Measurements from ENCODE around the gene ADGRL2.
"Not testable (repeated sequence)": the region's sequence is repeated elsewhere in the genome, so short reads cannot be mapped to it uniquely, and the experiment has no call there.

The ADGRL2 gene

GRCh38 chr1:81850031-81850430 is 49.3 kb downstream of the ADGRL2 start:
- FAIRE-seq: no peak

DNA sequence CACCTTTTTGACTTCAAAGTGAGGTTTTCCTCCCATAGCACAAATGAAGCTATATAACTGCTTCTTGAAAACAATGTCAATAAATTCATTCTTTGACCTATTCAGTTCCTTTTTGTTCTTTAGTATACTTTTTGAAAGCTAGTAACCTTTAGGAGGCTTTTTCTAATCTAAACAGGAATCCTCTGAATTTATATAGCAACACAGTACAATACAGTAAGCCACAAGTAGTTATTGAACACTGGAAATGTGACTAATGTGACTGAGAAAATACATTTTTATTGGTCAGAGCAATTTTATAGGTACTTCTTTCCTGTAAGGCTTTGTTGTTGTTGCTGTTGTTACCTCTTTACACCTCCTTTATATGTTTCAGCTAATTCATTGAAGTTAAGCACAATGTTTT is 49.8 kb downstream of the ADGRL2 start:
- FAIRE-seq: no peak

DNA sequence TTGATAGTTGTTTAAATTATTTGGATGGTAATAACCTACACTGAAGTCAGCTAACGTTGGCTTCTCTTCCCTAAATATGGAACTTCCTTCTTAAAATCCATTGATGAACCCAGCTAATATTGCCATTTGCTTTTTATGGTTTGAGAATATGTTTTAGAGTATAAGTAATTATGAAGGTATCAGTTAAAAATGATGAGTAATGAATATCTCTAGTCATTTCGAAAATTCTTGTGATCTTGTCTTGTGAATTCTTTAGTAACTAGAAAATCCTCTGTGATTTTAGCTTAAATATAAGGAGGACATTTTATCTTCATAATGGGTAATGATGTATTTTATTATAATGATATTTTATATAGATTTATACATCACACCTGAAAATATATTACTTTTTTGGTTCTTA is 50.5 kb downstream of the ADGRL2 start:
- FAIRE-seq: no peak

DNA sequence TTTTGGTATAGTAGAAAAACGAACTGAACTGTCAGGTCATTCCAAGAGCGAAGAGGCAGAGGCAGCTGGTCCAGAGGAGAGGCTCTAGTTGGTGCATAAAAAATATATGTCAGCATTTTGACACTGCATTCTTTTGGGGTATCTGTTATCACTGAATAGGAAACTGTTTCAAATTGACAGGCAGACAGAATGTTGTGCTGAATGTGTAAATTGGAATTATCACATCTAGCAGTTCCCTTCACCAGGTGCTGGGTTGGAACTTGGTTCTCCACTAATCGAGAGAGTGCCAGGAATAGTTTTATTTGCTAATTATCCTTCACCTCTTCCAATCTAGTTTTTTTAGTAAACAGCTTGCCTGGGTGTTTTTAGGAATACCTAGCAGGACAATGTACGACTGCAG is 52.2 kb downstream of the ADGRL2 start:
- no peak for FAIRE-seq

DNA sequence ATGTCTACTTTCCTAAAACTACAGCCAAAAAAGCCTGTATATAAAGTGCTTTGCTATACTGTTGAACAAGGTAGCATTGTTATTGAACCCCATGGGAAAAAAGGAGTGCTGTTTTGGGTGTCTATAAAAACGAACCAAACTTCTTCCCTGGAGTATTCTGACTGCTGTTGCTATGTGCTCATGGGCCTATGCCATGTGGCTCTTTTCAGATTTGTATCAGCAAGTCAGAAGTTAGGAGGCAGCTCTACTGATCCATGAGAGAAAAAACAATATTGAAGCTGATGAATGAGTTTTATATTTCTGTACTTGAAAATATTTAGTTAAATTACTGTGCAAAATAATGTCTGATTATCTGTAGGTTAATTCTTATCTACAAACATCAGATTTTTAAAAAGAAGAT is 66.5 kb downstream of the ADGRL2 start:
- peak; percentile 54 for FAIRE-seq

GRCh38 chr1:81869307-81869706 is 68.6 kb downstream of the ADGRL2 start:
- FAIRE-seq: no peak

- not testable (repeated sequence) for FAIRE-seq
These were observed 70.4 kb downstream of the ADGRL2 start for GRCh38 chr1:81871091-81871490.

DNA sequence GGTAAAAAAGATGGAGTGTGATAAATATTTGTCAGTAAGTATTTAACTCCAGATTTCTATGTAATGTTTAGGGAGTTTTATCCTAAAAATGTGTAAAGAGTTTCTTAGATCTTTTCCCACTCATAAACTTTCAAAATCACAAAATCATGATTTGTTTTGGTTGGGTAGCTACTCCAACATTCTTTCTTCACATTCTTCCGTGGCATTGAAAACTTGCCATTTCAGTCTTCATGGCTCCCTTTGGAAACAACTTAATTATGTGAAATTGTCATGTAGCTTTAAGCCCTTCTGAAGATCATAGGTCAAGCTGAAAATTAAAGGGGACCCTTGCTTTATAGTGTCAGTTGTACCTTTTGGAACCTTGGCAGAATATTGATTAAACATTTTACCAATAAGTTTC is 73.2 kb downstream of the ADGRL2 start:
- no peak for FAIRE-seq

DNA sequence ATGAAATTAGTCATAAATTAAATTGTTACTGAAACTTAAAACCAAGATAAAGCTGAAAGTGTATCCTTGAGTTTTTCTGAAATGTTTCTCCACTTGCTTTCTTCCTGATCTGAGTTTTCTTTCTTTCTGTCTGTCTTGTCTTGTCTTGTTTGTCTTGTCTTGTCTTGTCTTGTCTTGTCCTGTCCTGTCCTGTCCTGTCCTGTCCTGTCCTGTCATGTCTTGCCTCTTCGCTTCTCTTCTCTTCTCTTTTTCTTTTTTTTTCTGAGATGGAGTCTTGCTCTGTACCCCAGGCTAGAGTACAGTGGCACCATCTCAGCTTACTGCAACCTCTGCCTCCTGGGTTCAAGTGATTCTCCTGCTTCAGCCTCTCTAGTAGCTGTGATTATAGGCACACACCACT is 73.7 kb downstream of the ADGRL2 start:
- no peak for FAIRE-seq

GRCh38 chr1:81874940-81875339 is 74.2 kb downstream of the ADGRL2 start:
- FAIRE-seq: no peak

DNA sequence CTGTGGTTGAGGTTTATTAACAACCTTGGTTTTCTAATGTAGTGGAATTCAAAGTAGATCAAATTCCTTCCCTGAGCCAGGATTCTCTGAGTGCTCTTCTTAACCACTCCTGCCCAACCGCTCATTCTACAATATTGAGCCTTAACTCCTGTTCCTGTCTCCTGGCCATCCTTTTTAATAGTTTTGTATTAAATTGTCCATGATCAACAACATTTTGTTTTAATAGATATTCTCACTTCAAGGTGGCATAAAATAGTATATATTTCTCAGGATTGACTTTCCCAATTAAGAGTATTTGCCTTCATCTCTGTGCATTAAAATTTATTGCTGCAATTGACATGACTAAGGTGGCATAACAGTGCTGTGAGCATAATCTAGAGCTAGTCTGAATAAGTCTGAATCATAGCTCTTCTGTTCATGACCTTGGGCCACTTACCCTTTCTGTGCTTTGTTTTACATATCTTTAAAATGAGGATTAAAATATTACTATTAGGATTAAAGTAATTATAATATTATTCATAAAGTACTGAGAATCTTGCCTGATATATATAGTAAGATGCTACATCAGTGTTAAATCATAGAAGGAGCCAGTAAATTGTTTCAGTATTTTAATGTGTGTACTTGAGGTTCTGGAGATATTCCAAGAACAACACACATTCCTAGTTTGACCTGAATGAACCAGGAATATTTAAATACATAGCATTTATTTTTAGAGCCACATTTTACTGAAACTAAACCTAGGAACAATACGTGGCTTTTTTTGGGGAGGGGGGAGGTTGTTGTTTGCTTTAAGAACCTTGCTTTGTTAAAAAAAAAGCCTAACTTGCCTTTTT is 76.4 kb downstream of the ADGRL2 start:
- no peak for FAIRE-seq

- FAIRE-seq: no peak
These were observed 77.2 kb downstream of the ADGRL2 start for GRCh38 chr1:81877940-81878339.

DNA sequence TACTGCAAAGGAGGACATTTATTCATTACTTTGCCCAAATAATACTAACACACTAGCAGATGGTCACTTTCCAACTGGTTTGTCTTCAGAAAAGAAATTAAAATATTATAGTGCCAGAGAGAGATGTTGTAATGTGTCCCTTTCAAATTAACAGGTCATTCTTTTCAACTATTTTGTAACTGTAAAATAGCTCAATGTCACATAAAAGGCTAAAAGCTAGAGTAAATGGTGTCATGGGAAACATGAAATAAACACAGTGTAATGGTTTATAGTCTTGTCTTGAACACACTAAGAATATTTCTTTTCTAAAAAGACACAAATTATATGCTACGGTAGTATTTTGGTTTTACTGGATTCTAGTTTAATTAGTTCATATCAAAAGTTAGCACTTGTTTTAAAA is 77.8 kb downstream of the ADGRL2 start:
- no peak for FAIRE-seq

DNA sequence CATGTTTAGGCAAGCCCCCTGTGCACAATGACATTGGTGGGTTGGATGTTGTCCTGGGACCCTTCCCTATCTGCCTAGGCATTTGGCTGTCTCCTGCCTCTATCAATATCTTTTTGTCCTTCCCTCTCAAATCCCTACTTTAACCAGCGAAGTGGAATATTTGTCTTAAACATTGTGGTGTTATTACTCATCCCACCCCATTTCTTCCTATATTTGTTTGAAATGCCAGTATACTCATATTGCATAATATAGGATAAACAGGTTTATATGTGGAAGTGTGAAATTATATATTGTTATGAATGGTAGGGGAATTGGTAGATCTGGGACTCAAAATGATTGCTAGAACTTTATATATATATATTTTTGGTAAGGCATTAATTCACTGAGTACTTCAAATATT is 80.0 kb downstream of the ADGRL2 start:
- no peak for FAIRE-seq

GRCh38 chr1:81885291-81885690 is 84.6 kb downstream of the ADGRL2 start:
- FAIRE-seq: no peak

- FAIRE-seq: not testable (repeated sequence)
These were observed 85.6 kb downstream of the ADGRL2 start for GRCh38 chr1:81886292-81886691.

- FAIRE-seq: no peak
These were observed 86.8 kb downstream of the ADGRL2 start for GRCh38 chr1:81887421-81888144.

DNA sequence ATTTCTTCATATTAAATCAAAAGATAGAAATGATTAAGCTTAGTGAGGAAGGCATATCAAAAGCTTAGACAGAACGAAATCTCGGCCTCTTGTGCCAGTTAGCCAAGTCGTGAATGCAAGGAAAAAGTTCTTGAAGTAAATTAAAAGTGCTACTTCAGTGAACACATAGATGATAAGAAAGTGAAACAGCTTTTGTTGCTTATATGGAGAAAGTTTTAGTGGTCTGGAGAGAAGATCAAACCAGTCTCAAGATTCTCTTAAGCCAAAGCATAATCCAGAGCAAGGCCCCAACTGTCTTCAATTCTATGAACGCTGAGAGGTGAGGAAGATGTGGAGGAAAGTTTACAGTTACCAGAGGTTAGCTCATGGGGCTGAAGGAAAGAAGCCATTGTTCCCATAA is 88.4 kb downstream of the ADGRL2 start:
- no peak for FAIRE-seq

GRCh38 chr1:81894867-81895266 is 94.1 kb downstream of the ADGRL2 start:
- no peak for FAIRE-seq

DNA sequence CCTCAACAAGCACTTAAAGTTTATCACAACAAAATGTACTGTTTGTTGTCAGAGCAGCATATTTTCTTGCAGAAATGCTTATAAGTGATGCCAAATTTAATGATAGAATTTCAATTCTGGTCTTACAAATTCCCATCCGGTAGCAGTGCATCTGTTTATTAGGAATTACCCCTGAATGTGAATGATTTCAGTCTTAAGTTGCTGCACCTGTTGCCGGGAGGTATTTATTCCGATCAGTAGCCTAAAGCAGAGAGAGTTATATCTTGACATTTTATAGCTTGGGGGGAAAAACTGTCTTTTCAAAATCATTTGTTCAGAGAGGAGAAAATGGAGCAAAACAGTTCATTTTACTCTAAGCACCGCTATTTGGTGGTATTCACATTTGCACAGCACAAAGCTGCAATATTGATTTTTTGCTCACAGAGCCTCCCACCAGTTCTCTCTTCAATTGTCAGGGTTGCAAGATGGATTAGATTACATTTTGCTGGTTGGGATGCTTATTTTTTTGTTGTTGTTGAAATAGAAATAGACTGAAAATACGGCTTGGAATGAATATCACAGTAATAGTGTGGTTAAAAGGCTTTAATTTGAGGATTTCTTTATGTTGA is 98.6 kb downstream of the ADGRL2 start:
- FAIRE-seq: no peak

DNA sequence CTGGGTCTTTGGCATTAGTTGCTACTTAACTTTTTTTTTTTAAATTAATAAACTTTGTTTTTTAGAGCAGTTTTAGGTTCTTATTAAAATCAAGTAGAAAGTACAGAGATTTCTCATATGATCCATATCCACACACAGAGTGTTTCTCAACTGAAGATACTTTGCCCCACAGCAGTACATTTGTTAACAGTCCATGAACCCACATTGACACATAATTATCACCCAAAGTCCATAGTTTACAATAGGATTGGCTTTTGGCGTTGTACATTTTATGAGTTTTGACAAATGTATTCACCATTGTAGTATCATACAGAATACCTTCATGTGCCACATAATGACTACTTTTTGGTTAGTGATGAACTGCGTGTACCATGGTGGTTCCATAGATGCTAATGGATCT is 106.8 kb downstream of the ADGRL2 start:
- FAIRE-seq: no peak

- no peak for FAIRE-seq
These were observed 111.6 kb downstream of the ADGRL2 start for GRCh38 chr1:81912383-81912782.

GRCh38 chr1:81915937-81916336 is 115.2 kb downstream of the ADGRL2 start:
- FAIRE-seq: no peak

DNA sequence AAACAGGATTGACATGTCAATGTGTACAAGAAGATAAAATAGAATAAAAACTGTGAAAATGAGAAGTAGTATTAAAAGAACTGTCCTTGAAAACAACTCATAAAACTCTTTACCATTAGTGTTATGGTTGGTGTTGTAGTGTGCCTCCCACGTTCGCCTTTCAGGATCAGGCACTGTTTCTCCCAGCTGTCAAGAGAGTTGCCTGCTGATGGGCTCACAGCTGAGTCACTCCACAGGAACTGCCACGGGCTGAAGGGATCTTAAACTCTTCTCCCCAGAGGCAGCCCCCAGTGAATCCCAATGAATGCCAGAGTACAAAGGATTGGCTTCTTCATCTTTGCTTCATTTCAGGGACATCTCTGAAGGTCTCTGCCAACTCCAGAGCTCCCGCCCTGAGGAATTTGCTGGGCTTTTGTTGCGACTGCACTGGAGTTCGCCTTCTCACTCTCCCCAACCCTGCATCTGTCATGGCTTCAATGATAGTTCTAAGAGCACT is 119.6 kb downstream of the ADGRL2 start:
- FAIRE-seq: no peak

Measured in G401.6 (cell line).